ENCODE results near the gene SRSF4. TPM values are rescaled to one million over a fixed set of nuclear protein-coding genes. Genes with fewer than 3 reads are reported as not detected.

SRSF4 gene
- total and polyA plus RNA-seq, 10 of the 15 experiments (the other 5 are each of a cell fraction or from before 2014, with no cell fraction given), result 17.2 to 107 (median 78.6) TPM

DNA sequence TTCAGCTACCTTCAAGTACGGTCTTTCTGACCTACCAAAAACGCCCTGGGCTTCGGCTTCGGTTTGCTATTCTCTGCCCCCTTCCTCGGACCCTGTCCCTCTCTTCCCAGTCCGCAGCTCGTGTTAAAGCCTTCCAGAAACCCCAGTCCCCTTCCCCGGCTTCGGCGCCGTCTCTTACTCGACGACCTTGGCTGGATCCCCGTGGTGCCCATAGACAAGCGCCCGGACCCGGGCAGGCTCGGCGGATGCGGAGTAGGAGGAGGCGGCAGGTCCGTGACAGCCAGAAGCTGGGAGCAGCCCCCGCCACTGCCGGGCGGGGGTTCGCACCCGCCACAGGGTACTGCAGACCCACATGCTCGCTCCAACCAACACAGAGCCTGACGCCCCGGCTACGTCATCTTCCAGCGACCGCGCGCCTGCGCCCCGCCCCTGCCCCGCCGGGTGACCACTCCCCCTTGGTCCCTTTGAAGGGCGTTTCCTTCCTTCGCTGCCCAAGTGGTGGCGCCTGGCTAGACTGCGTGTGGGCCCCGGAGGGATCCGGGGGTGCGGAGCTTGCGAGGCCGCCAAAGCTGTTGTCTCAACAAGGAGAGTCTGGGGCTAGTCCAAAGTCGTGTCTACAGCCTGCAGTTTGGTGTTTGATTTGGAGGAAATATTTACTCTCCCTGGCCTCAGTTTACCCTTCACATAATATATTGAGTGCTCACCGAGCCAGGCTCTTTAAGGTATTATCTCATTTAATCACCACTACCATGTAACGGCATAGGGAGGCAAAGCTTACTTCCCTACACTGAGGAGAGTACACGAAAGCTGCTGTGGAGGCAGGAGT is 49.1 kb upstream of the SRSF4 start, which contains the start of gene MECR (continued):
- TF ChIP-seq, protein P1, sequence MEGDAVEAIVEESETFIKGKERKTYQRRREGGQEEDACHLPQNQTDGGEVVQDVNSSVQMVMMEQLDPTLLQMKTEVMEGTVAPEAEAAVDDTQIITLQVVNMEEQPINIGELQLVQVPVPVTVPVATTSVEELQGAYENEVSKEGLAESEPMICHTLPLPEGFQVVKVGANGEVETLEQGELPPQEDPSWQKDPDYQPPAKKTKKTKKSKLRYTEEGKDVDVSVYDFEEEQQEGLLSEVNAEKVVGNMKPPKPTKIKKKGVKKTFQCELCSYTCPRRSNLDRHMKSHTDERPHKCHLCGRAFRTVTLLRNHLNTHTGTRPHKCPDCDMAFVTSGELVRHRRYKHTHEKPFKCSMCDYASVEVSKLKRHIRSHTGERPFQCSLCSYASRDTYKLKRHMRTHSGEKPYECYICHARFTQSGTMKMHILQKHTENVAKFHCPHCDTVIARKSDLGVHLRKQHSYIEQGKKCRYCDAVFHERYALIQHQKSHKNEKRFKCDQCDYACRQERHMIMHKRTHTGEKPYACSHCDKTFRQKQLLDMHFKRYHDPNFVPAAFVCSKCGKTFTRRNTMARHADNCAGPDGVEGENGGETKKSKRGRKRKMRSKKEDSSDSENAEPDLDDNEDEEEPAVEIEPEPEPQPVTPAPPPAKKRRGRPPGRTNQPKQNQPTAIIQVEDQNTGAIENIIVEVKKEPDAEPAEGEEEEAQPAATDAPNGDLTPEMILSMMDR (IDR thresholded peaks at IDR 0.05 in 2 of 3, conservative IDR thresholded peaks at IDR 0.05 in 1 of 3; ENCODE audit: control insufficient read depth in 2 of 3, extremely low read depth in 1 of 3, insufficient read depth in 1 of 3, low read depth in 3 of 3, low read length in 3 of 3), result peak; percentile 10 to 34 (median 26); a peak in 2 of 6 replicates
- TF ChIP-seq SRF (IDR thresholded peaks at IDR 0.05; ENCODE audit: low read depth in 2 of 2, low read length in 2 of 2) (peak; percentile 45 to 86), EGR1 (IDR thresholded peaks at IDR 0.05; ENCODE audit: borderline replicate concordance in 1 of 2, low read depth in 2 of 2, low read length in 2 of 2) (0 out of 3 replicates have a peak, but pooled peaks of 1 of the 2 experiments have one; percentile 17), ZNF207 (IDR thresholded peaks at IDR 0.05; ENCODE audit: borderline replicate concordance) (0 out of 2 replicates have a peak, but pooled peaks have one; percentile 33), ZNF384 (IDR thresholded peaks at IDR 0.05; ENCODE audit: borderline replicate concordance, low read depth, low read length) (no peak), DPF2 (IDR thresholded peaks at IDR 0.05) (no peak), PAX5 (IDR thresholded peaks at IDR 0.05; ENCODE audit: borderline replicate concordance, low read depth, low read length) (peak; percentile 39; the same call in 1 of the 2 replicates), MTA3 (IDR thresholded peaks at IDR 0.05; ENCODE audit: borderline replicate concordance, low read length) (no peak), HDAC2 (IDR thresholded peaks at IDR 0.05) (no peak), FOXK2 (IDR thresholded peaks at IDR 0.05) (0 out of 2 replicates have a peak, but pooled peaks have one; percentile 36), ZNF24 (IDR thresholded peaks at IDR 0.05) (no peak)
- TF ChIP-seq, protein P2, sequence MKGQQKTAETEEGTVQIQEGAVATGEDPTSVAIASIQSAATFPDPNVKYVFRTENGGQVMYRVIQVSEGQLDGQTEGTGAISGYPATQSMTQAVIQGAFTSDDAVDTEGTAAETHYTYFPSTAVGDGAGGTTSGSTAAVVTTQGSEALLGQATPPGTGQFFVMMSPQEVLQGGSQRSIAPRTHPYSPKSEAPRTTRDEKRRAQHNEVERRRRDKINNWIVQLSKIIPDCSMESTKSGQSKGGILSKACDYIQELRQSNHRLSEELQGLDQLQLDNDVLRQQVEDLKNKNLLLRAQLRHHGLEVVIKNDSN (IDR thresholded peaks at IDR 0.05; ENCODE audit: borderline replicate concordance, extremely low read length, insufficient read depth, low read depth, low read length), result peak; percentile 25
- TF ChIP-seq, protein P3, sequence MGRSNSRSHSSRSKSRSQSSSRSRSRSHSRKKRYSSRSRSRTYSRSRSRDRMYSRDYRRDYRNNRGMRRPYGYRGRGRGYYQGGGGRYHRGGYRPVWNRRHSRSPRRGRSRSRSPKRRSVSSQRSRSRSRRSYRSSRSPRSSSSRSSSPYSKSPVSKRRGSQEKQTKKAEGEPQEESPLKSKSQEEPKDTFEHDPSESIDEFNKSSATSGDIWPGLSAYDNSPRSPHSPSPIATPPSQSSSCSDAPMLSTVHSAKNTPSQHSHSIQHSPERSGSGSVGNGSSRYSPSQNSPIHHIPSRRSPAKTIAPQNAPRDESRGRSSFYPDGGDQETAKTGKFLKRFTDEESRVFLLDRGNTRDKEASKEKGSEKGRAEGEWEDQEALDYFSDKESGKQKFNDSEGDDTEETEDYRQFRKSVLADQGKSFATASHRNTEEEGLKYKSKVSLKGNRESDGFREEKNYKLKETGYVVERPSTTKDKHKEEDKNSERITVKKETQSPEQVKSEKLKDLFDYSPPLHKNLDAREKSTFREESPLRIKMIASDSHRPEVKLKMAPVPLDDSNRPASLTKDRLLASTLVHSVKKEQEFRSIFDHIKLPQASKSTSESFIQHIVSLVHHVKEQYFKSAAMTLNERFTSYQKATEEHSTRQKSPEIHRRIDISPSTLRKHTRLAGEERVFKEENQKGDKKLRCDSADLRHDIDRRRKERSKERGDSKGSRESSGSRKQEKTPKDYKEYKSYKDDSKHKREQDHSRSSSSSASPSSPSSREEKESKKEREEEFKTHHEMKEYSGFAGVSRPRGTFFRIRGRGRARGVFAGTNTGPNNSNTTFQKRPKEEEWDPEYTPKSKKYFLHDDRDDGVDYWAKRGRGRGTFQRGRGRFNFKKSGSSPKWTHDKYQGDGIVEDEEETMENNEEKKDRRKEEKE (IDR thresholded peaks at IDR 0.05), result no peak
- TF ChIP-seq, protein P4, sequence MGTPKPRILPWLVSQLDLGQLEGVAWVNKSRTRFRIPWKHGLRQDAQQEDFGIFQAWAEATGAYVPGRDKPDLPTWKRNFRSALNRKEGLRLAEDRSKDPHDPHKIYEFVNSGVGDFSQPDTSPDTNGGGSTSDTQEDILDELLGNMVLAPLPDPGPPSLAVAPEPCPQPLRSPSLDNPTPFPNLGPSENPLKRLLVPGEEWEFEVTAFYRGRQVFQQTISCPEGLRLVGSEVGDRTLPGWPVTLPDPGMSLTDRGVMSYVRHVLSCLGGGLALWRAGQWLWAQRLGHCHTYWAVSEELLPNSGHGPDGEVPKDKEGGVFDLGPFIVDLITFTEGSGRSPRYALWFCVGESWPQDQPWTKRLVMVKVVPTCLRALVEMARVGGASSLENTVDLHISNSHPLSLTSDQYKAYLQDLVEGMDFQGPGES (IDR thresholded peaks at IDR 0.05), result no peak
- TF ChIP-seq, protein P5, sequence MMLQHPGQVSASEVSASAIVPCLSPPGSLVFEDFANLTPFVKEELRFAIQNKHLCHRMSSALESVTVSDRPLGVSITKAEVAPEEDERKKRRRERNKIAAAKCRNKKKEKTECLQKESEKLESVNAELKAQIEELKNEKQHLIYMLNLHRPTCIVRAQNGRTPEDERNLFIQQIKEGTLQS (IDR thresholded peaks at IDR 0.05; ENCODE audit: borderline replicate concordance, extremely low read depth, low read depth, low read length), result peak; percentile 85
- TF ChIP-seq, protein P6, sequence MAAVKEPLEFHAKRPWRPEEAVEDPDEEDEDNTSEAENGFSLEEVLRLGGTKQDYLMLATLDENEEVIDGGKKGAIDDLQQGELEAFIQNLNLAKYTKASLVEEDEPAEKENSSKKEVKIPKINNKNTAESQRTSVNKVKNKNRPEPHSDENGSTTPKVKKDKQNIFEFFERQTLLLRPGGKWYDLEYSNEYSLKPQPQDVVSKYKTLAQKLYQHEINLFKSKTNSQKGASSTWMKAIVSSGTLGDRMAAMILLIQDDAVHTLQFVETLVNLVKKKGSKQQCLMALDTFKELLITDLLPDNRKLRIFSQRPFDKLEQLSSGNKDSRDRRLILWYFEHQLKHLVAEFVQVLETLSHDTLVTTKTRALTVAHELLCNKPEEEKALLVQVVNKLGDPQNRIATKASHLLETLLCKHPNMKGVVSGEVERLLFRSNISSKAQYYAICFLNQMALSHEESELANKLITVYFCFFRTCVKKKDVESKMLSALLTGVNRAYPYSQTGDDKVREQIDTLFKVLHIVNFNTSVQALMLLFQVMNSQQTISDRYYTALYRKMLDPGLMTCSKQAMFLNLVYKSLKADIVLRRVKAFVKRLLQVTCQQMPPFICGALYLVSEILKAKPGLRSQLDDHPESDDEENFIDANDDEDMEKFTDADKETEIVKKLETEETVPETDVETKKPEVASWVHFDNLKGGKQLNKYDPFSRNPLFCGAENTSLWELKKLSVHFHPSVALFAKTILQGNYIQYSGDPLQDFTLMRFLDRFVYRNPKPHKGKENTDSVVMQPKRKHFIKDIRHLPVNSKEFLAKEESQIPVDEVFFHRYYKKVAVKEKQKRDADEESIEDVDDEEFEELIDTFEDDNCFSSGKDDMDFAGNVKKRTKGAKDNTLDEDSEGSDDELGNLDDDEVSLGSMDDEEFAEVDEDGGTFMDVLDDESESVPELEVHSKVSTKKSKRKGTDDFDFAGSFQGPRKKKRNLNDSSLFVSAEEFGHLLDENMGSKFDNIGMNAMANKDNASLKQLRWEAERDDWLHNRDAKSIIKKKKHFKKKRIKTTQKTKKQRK (IDR thresholded peaks at IDR 0.05; ENCODE audit: low read depth, low read length), result no peak

Data from GM12878 (cell line).